Stimulated activated CD4-positive, alpha-beta T cell treated with anti-CD3 and anti-CD28 coated beads, Interleukin-15, amount 100 ng/mL, for 24 hours (primary cell): ENCODE measurements around the gene SCAMP3.
"Not testable (repeated sequence)": the region's sequence is repeated elsewhere in the genome, so short reads cannot be mapped to it uniquely, and the experiment has no call there.

Source experiments
- DNase-seq: peaks from one replicate; pipeline ENCODE4 v3.0.0-alpha.2; 2020

The SCAMP3 gene

GRCh38 chr1:155254228-155254713 lies 7.9 kb downstream of the SCAMP3 start:
- DNase-seq = no peak

GRCh38 chr1:155253797-155254196 lies 8.4 kb downstream of the SCAMP3 start:
- no peak for DNase-seq

- no peak for DNase-seq
These were observed 9.0 kb downstream of the SCAMP3 start for GRCh38 chr1:155253208-155253607.

GRCh38 chr1:155251566-155251965 lies 10.6 kb downstream of the SCAMP3 start:
- DNase-seq = no peak

GRCh38 chr1:155250633-155251449 lies 11.3 kb downstream of the SCAMP3 start:
- DNase-seq = peak; percentile 98

DNA sequence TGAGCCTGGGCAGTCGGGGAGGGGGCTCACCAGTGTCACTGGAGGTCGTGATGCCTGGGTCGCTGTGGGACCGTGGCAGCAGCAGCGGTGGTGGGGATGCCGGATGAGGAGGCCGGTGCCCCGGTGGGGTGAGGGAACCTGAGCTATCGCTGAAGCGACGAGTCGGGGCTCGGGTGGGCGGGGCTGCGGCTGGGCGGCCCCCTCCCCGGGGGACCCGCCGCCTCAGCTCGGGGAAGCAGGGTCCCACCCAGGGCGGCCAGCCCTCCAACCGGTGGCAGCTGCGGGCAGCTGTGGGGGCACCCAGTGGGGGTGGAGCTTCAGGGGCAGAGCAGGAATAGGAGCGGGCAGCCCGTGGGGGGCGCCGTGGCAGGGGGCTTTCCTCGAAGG lies 11.9 kb downstream of the SCAMP3 start:
- no peak for DNase-seq

GRCh38 chr1:155247667-155248553 lies 14.2 kb downstream of the SCAMP3 start:
- DNase-seq = no peak

GRCh38 chr1:155246796-155247195 lies 15.4 kb downstream of the SCAMP3 start:
- DNase-seq = not testable (repeated sequence)

DNA sequence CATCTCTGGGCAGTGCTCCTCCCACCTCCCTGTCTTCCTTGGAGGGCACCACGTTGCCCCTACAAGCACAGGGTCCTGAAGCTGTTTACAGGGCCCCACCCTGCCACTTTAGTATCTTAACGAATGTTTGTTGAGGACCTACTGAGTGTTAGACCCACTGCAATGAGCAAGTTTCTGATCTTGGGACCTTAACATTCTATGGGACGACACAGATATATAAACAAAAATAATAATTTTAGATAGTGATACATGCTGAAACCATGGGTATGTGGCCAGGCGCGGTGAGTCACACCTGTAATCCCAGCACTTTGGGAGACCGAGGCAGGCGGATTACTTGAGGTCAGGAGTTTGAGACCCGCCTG lies 17.0 kb downstream of the SCAMP3 start:
- DNase-seq = no peak

DNA sequence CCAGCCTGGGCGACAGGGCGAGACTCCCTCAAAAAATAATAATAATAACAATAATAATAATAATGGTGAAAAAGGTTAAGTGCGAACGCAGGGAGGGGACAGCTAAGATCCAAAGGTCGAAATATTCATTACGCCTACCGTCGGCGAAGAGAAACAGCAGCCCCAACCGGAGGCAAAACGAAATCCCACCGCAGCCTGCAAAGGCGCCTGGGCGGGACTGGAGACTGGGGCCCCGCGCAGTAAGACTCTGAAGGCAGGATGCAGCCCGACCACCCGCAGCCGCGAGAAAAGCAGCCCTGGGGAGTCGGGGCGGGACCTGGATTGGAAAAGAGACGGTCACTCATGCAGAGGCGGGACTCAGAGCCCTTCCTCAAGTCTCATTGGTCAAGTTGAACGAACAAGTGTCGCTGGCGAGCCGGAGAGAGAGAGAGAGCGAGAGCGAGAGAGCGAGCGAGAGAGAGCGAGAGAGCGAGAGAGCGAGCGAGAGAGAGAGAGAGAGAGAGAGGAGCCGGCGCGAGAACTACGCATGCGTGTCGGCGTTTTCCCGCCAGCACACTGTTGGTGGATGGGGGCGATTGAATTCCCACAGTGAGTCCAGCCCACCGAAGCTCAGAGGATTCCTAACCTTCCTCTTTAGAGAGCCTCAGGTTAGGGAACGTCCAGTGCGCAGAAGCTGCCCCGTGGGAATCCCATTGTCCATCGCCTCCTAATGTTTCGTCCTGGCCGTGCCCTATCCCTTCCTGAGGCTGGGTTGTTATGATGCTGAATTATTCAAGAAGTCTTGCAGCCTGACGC lies 17.6 kb downstream of the SCAMP3 start:
- peak; percentile 98 for DNase-seq

- DNase-seq = no peak
These were observed 19.3 kb downstream of the SCAMP3 start for GRCh38 chr1:155242805-155243358.

DNA sequence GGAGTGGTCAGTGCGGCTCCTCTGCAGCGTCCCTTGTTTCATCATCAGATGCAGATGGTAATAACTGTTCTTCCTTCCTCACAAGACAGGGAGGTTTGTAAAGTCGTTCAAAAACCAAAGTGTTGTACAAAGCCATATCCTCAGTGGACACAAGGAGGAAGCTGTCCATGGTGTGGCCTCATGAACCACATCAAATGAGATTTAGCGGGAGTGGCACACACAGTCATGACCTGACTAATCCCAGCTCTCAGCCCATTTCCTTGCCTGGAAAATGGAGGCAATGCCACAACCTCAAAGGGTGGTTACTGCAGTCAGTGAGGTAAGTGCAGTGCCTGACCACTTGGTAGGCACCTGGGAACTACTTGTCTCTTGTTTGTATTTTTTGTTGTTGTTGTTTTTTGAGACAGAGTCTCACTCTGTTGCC lies 20.3 kb downstream of the SCAMP3 start:
- DNase-seq = no peak

GRCh38 chr1:155241069-155241679 lies 21.0 kb downstream of the SCAMP3 start:
- peak; percentile 71 for DNase-seq

GRCh38 chr1:155236451-155236850 lies 25.7 kb downstream of the SCAMP3 start:
- DNase-seq = no peak

- not testable (repeated sequence) for DNase-seq
These were observed 26.8 kb downstream of the SCAMP3 start for GRCh38 chr1:155235375-155235774.

DNA sequence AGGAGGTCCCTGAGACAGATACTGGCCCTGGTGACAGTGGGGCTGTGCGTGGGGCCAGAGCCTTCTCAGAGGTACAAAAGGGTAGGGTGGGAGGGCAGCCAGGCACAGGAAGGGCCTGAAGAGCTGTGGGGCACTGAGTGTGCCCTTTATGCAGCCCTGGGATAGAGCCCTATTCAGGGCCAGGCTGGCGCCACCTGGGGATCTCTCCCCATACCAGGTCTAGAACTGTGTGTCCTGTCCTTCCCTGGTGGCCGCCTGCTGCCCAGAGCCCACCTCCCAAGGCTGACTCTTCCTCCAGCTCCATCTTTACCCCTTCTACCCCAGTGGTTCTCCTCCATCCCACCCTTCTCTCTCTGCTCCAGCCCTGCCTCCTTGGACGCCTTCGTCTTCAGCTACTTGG lies 28.7 kb downstream of the SCAMP3 start:
- not testable (repeated sequence) for DNase-seq

DNA sequence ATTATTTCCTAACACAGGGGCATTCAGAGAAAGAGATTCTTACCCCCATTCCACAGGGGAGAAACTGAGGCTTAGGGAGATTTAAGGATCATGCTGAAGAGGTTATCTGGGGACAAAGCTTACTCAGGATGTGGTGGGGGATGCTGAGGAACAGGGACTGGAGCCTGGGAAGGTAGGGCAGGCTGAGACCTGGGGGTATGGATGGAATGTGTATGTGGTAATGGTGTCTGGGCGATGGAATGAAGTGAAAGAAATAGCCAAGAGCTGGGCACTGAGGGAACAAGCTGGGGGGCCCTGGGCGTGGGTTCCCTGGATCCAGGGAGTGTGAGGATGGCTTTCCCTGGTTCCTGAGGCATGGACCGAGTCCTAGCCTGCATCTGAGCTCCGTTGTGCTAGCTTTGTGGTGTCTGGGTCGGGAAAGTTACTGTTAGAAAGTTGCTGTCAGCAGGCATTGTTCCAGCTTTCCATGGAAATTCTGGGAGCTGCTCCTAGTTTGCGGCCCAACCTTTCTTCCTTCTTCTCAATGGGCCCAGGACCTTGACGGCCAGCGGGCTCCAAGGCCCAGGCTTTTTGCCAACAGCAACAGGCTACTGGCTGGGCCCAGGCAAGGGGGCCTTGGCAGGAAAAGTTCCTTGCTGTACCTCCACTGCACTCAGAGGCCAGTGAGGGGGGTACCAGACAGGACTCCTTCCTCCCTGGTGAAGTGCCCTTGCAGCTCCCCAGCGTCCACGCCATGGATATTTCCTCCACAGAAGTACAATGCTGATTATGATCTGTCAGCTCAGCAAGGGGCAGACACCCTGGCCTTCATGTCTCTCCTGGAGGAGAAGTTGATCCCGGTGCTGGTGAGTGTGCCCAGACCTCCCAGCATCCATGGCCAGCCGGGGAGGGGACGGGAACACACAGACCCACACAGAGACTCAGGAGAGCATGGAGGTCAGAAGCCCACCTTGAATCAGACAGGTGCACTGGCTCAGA lies 29.9 kb downstream of the SCAMP3 start:
- DNase-seq = not testable (repeated sequence)

DNA sequence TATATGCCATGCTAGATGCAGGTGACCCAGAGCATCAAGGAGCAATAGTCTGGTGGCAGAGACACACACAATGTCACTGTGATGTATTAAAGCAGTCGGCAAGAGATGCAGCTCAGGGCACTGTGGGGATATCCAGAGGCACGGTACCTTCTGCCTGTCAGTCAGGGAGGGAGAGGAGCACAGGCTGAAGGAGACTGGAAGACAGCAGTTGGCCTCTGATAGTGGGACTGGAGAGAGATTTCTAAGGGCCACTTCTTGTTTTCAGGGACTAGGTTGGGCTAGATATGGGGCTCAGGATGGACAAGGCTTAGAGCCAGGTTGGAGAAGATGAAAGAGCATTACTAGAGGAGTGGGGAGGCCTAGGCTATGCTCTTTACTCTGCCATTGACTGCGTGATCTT lies 30.9 kb downstream of the SCAMP3 start:
- DNase-seq = not testable (repeated sequence)

DNA sequence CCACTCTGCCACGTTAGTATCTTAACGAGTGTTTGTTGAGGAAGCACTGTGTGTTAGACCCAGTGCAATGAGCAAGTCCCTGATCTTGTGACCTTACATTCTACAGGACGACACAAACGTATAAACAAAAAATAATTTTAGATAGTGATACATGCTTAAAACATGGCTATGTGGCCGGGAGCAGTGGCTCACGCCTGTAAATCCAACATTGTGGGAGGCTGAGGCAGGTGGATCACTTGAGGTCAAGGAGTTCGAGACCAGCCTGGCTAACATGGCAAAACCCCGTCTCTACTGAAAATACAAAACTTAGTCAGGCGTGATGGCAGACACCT lies 34.1 kb downstream of the SCAMP3 start:
- no peak for DNase-seq

DNA sequence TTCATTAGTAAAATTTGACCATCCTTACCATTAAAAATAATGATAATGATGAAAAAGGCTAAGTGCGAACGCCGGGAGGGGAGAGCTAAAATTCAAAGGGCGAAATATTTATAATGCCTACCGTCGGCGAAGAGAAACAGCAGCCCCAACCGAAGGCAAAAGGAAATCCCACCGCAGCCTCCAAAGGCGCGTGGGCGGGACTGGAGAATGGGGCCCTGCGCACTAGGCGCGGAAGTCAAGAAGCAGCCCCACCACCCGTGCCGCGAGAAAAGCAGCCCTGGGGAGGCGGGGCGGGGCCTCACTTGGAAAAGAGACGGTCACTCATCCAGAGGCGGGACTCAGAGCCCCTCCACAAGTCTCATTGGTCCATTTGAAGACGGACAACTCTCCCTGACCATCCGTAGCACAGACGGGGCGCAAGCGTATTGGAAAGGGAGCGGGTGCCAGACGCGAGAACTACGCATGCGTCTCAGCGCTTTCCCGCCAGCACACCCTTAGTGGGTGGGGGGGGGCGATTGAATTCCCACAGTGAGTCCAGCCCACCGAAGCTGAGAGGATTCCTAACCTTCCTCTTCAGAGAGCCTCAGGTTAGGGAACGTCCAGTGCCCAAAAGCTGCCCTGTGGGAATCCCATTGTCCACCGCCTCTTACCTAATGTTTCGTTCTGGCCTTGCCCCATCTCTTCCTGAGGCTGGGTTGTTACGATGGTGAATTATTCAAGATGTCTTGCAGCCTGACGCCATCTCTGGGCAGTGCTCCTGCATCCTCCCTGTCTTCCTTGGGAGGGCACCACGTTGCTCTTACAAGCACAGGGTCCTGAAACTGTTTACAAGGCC lies 34.7 kb downstream of the SCAMP3 start:
- peak; percentile 100 for DNase-seq
